Right ventricle myocardium inferior (tissue), 1 donor: ENCODE data around the gene UBE2Q1. TPM values are rescaled to one million over a fixed set of nuclear protein-coding genes. Genes with fewer than 3 reads are reported as not detected.
A peak's percentile ranks its signal among the peaks of the same experiment; 100 is the strongest.

Experiments used
- ATAC-seq: fragments of 200-7000 bp; cut with Tn5 transposase; one replicate; pipeline ENCODE4 v1.9.1; 2020; ENCODE audit warnings: mild to moderate bottlenecking, moderate library complexity
- DNase-seq: peaks from one replicate; pipeline ENCODE4 v3.0.0; 2021; ENCODE audit errors: missing footprints
- intact Hi-C: fragments of 100-400 bp; cut with DNase I; formaldehyde crosslinking; loops from one replicate; pipeline ENCODE4 v1.11.0; 2022
- long read RNA-seq: library from polyadenylated mRNA; unstranded; transcript quantifications from one replicate; pipeline ENCODE4 v2.0.0, GENCODE V29; 2021
- total RNA-seq: library from RNA; stranded (reverse); fragmentation: NEBNext Ultra II Directional; extraction: Animal tissue kit (Norgen Biotek cat#: 25700); gene quantifications from one replicate; pipeline ENCODE4 v1.2.1, GENCODE V29; 2021
- donor health status: DM: no; HTN: yes; CAD: no; lungs with severe emphysema.

Gene UBE2Q1
- 53.2 TPM for total RNA-seq
- long read RNA-seq, transcript UBE2Q1-201 (13 exons, 3,210 nt), result major isoform, 10 of 13 reads
- long read RNA-seq, partial matches to known transcripts, result 2 of 13 reads
- long read RNA-seq, other reads (novel, unspliced or antisense), result 1 of 13 reads

- intact Hi-C loops, result loop anchor here (2.0 to 5.0 kb wide), 6 partner anchors 69 to 505 kb away; partner anchors contain the start of genes EFNA4, IL6R and PMVK
- ATAC-seq (no peak), DNase-seq (peak; percentile 88)
Observed at GRCh38 chr1:154557939-154558719, at the start of gene UBE2Q1. TSS of gene UBE2Q1 (minus strand) at chr1:154558662. CDS start at chr1:154558553, 109 bp downstream.

DNA sequence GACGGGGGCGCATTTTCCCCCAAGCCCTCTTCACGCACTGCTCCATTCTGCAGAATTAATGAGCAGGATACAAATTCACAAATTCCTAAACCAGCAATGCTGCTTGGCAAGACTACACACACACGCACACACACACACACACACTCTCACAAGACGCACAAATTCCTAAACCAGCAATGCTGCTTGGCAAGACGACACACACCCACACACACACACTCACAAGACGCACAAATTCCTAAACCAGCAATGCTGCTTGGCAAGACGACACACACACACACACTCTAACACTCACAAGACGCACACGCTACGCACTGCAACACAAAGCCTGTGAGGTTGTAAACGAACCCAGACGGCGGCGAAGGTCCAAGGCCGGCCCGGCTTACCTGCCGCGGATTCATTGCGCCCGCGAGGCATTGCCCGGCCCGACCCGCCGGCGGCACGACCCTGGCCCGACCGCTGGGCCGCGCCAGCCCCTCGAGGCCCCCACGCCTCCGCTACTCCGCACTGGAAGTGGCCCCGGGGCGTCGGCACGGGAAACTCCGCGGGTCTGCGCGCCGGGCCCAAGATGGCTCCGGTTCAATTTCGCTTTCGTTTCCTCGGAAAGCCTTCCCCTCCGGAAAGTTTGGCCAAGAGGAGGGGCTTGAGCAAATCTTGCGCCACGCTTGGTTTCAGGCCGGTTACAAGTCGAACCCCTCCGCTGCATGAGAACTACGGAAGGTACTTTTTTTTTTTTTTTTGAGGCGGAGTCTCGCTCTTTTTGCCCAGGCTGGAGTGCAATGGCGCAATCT is 49.3 kb upstream of the UBE2Q1 start, which contains the start of gene ADAR:
Gene ADAR (minus strand): TSS at position 578 of the 788 bp plus-strand sequence. CDS start 180 bp downstream, at position 398.
- DNase-seq (peak; percentile 95), ATAC-seq (peak; percentile 91)
- intact Hi-C loops, result loop anchor here (2.0 kb wide), 1 partner anchor 19 kb away; no protein-coding TSS in a partner anchor

DNA sequence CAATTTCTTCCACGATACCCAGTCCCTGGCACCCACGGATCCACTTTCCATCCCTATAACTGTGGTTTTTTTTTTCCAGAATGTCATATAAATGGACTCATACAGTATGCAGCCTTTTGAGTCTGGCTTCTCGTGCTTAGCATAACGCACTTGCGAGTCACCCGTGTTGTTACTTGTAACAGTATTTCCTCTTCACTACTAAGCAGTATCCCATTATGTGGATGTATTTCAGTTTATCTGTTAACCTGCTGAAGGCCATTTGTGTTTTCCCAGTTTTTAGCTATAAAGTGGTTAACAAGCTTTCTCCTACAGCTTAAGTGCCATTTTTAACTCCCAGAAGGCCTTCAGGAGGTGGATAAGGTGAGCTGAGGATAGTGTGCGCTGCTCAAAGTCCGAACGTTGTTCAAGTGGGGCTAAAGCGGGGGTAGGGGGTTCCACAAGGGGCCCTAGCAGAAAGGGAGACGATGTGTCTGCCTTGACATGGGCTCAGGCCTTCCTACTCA is 48.7 kb upstream of the UBE2Q1 start:
- intact Hi-C loops, result no loop called here
- DNase-seq, result no peak

GRCh38 chr1:154605534-154605933 is 47.1 kb upstream of the UBE2Q1 start:
- DNase-seq (no peak), ATAC-seq (no peak)
- intact Hi-C loops, result no loop called here

More for the DNA sequence above, 48.7 kb upstream of the UBE2Q1 start:
- no peak for ATAC-seq

GRCh38 chr1:154603317-154603716 is 44.9 kb upstream of the UBE2Q1 start:
- ATAC-seq (no peak), DNase-seq (no peak)
- intact Hi-C loops, result no loop called here

- peak; percentile 54 for ATAC-seq
- intact Hi-C loops, result no loop called here
- no peak for DNase-seq
Observed at GRCh38 chr1:154599658-154600057, 41.2 kb upstream of the UBE2Q1 start.

DNA sequence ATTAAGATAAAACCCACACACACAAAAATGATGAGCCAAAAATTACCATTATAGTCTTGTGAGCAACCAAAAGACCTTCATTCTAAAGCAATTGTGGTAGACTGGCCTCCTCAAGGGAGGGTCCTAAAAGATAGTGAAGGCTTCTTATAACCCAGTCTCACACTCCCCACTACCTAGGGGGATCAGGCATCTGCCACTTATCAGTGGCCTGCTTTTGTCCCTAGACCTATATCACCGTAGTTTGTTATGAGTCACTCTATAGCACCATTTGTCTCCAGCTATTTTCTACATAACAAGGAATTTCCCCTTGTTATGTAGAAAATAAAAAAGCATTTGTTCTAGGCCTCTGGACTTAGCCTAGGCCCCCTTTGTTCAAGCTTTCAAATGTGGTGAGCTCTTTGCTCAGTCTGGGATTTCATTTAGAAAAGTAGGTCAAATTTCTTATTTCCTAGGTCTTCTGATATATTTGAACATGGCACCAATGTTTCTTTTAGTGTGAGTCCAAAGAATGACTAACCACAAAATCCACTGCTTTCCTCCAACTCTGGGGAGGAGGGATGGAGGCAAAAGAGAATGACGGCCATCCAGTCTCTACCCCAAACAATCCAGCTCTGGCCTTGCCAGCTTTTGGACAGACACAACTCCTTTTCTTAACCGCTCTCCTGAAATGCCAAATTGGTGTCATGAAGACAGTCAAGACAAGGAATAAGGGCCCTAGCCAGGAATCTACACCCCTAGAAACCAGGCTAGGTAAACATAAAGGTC is 40.6 kb upstream of the UBE2Q1 start:
- ATAC-seq (no peak), DNase-seq (no peak)
- intact Hi-C loops, result no loop called here

DNA sequence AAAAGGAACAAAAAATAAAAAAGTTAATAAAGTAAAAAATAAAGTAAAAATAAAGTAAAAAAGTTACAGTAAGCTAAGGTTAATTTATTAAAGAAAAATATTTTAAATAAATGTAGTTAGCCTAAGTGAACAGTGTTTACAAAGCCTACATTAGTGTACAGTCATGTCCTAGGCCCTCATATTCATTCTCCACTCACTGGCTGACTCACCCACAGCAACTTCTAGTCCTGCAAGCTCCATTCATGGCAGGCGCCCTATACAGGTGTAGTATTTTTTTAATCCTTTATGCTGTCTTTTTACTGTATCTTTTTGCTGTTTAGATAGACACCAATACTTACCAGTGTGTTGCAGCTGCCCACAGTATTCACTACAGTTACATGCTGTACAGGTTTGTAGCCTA is 37.2 kb upstream of the UBE2Q1 start:
- no peak for DNase-seq
- no peak for ATAC-seq
- intact Hi-C loops, result no loop called here

- intact Hi-C loops, result no loop called here
- ATAC-seq, result no peak
Observed at GRCh38 chr1:154594811-154595210, 36.3 kb upstream of the UBE2Q1 start.

DNA sequence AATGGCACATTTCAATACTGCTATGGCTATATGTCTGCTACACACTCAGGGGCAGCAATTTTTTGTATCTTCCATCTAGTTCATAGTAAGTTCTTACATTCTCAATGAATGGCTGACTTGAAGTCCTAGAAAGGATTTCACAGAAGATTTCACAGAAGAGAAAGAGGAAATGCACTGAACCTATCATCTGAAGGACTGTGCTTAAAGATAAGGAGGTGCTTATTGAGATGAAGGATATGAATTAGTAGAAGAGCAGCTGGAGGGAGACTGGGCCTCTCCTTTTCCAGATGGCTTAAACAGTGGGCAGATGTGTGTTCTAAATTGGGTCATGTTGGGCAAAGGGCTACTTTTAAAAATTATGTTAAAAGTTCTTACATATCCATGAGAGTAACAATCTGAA is 34.9 kb upstream of the UBE2Q1 start:
- no peak for DNase-seq
- intact Hi-C loops, result no loop called here
- ATAC-seq, result no peak

More at GRCh38 chr1:154594811-154595210, 36.3 kb upstream of the UBE2Q1 start:
- no peak for DNase-seq

GRCh38 chr1:154591206-154591605 is 32.7 kb upstream of the UBE2Q1 start:
- ATAC-seq (no peak), DNase-seq (no peak)
- intact Hi-C loops, result no loop called here

DNA sequence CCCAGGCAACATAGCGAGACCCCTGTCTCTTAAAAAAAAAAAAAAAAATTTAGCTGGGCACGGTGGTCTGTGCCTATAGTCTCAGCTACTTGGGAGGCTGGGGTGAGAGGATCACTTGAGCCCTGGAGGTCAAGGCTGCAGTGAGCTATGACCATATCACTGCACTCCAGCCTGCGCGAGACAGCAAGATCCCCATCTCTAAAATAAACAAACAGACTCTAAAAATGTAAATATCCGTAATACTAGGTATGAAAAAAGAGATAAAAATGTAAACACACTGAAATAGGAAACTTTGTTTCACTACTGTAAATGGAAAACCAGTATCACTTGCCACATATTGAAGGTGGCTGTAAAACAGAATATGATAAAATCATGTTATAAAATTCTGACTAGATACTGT is 32.3 kb upstream of the UBE2Q1 start:
- intact Hi-C loops, result no loop called here
- no peak for DNase-seq
- no peak for ATAC-seq

- intact Hi-C loops, result no loop called here
- ATAC-seq, result no peak
- no peak for DNase-seq
Observed at GRCh38 chr1:154589780-154590179, 31.3 kb upstream of the UBE2Q1 start.

DNA sequence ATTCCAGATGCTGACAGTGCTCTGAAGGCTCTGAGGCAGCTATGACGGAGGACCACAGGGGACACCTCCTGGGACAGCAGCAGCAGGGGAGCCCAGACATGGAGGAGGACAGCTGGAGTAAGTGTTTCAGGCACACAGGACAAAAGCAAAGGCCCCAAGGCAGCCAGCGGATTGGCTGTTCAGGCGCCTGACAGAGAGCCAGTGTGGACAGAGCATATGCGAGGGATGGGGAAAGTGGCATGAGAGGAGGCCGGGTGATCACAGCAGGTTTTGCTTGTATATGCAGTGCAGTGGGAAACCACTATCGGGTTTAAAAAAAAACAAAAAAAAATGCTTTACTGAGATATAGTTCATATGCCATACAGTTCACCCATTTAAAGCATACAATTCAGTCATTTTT is 28.2 kb upstream of the UBE2Q1 start:
- ATAC-seq, result no peak
- intact Hi-C loops, result no loop called here
- DNase-seq, result no peak

- DNase-seq (no peak), ATAC-seq (no peak)
- intact Hi-C loops, result no loop called here
Observed at GRCh38 chr1:154586231-154586630, 27.8 kb upstream of the UBE2Q1 start.

DNA sequence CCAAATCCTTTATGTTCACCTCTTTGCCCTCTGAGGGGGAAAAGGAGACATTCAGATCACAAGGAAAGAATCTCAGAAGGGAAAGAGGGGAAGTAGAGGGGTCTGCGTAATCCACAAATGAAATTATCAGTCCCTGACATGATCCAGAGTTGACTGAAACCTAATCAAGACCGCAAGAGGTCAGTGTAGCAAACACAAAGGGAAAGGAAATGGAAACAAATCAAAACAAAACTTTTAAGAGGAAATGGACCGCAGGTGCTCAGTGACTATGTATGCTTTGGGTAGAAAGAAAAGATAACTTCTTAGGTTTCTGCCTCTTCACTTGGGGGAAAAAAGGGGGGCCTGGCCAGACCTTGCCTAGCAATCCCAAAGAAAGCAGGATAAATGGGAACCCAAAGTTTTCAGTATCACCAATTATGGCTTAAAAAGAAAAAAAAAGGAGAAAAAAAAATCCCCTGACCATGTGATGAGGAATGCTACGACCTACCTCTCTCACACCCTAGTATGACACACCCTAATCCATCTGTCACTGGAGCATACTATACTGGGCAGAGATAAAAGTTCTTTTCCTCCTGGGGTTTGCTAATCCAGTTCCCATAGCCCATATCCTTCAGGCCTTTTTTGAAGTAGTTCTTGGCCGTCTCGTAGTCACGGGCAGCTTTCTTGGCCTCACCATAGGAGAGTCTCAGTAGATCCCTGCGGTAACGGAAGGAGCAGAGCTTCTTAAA is 26.0 kb upstream of the UBE2Q1 start:
- no peak for ATAC-seq
- intact Hi-C loops, result no loop called here
- DNase-seq, result no peak

GRCh38 chr1:154583773-154584172 is 25.3 kb upstream of the UBE2Q1 start:
- ATAC-seq, result no peak
- intact Hi-C loops, result no loop called here
- DNase-seq, result no peak

GRCh38 chr1:154582885-154583284 is 24.4 kb upstream of the UBE2Q1 start:
- ATAC-seq (no peak), DNase-seq (no peak)
- intact Hi-C loops, result no loop called here
